Nephron progenitor cell (in vitro differentiated cells): ENCODE measurements around the gene KIAA0753.
A peak's percentile ranks its signal among the peaks of the same experiment; 100 is the strongest.

Experiments
- DNase-seq: peaks from one replicate; pipeline ENCODE4 v3.0.0; 2021
- H3K27ac Mint-ChIP-seq: 2 replicates; pipeline ENCODE4 v1.8.0; 2021; ENCODE audit warnings: mild to moderate bottlenecking, moderate library complexity, mixed read lengths
- H3K27me3 Mint-ChIP-seq: 2 replicates; pipeline ENCODE4 v1.8.0; 2021; ENCODE audit warnings: mild to moderate bottlenecking, low read depth, mixed read lengths; ENCODE audit not compliant: poor library complexity
- H3K36me3 Mint-ChIP-seq: 2 replicates; pipeline ENCODE4 v1.8.0; 2021; ENCODE audit warnings: low read depth, mixed read lengths
- H3K4me1 Mint-ChIP-seq: 2 replicates; pipeline ENCODE4 v1.8.0; 2021; ENCODE audit warnings: mixed read lengths
- H3K4me3 Mint-ChIP-seq: 2 replicates; pipeline ENCODE4 v1.8.0; 2021; ENCODE audit warnings: mild to moderate bottlenecking, moderate library complexity, mixed read lengths
- H3K9me3 Mint-ChIP-seq: 2 replicates; pipeline ENCODE4 v1.8.0; 2021; ENCODE audit warnings: mild to moderate bottlenecking, moderate library complexity, mixed read lengths
- TF ChIP-seq, protein P1 (sequence below): fragments of 200-600 bp; sonication (generic); IDR thresholded peaks from 2 replicates; pipeline ENCODE4 v1.5.0; 2021; ENCODE audit warnings: antibody characterized with exemption

KIAA0753 gene

DNA sequence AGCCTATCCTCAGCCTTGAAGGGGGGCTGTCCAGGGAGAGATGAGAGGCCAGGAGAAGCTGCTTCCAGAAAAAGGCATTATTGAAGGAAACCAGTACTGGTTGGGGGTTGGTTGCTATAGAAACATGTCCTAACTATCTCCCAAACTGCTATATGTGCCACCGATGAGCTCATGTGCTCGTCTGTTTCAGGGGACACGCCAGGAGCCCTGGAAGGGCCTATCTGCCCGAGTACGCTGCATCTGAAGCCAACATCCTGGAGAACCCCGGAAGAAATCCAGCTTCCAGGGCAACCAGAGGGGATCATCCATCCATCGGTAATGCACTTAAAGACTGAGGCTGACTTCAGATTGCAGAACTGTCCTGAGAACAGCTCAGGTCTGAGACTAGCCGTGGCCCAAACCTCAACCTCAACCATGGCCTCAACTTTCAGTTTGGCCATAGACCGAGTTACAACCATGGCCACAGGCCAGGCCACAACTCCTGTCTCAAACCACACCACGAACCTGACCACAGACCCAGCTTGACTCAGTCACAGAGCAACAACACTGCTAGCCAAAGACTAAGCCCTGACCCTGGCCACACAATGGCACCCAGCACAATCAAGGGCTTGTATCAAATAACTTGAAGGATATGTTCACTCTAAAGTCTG lies 94.3 kb downstream of the KIAA0753 start:
- DNase-seq: no peak
- Mint-ChIP-seq H3K27ac (no peak overlapping the region), H3K36me3 (no peaks in the 10 kb centered on the region), H3K4me1 (peaks cover 24% of the 10 kb centered on the region), H3K4me3 (no peak overlapping the region), H3K27me3 (peaks cover 51% of the 10 kb centered on the region), H3K9me3 (no peaks in the 10 kb centered on the region)
- TF ChIP-seq, protein P1, sequence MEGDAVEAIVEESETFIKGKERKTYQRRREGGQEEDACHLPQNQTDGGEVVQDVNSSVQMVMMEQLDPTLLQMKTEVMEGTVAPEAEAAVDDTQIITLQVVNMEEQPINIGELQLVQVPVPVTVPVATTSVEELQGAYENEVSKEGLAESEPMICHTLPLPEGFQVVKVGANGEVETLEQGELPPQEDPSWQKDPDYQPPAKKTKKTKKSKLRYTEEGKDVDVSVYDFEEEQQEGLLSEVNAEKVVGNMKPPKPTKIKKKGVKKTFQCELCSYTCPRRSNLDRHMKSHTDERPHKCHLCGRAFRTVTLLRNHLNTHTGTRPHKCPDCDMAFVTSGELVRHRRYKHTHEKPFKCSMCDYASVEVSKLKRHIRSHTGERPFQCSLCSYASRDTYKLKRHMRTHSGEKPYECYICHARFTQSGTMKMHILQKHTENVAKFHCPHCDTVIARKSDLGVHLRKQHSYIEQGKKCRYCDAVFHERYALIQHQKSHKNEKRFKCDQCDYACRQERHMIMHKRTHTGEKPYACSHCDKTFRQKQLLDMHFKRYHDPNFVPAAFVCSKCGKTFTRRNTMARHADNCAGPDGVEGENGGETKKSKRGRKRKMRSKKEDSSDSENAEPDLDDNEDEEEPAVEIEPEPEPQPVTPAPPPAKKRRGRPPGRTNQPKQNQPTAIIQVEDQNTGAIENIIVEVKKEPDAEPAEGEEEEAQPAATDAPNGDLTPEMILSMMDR: no peak

DNA sequence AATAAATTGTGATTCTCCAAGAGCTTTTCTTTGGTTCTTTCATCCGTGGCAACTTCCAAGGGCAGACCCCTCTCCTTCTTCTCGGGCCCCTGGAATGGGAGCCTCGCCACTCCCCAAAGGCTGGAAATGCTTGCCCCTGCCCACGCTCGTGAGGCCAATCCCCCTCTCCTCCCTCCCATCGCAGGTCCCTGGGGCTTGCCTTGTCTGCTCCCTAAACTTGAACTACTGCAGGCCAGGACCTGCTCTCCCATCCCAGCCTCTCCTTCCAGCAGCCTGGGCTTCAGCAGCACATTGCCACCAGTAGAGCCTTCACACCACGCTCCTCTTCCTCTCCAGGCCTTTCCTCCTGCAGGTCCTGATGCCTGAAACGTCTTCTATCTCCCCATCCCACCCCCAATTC lies 95.2 kb downstream of the KIAA0753 start:
- no peak for DNase-seq
- peaks cover 27% of the 10 kb centered on the region for H3K4me1 Mint-ChIP-seq
- H3K27me3 Mint-ChIP-seq: peaks cover 51% of the 10 kb centered on the region
- H3K4me3 Mint-ChIP-seq: no peak overlapping the region
- H3K27ac Mint-ChIP-seq: peak overlapping the region; percentile 23
- no peaks in the 10 kb centered on the region for H3K36me3 Mint-ChIP-seq
- no peaks in the 10 kb centered on the region for H3K9me3 Mint-ChIP-seq
- TF ChIP-seq, protein P1: no peak

DNA sequence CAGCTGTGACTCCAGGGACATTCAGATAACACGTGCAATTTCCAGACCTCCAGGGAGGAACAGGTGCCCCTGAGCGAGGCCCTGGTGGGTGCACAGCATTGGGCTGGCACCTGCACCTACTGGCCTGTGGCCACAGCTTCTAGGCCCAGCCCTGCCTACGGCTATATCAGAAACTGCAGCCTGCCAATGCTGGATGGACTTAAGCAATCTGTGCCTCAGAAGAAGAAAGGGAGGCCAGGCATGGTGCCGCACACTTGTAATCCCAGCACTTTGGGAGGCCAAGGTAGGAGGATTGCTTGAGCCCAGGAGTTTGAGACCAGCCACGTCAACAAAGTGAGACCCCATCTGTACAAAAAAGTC lies 96.5 kb downstream of the KIAA0753 start:
- TF ChIP-seq, protein P1: no peak
- Mint-ChIP-seq H3K27ac (no peak overlapping the region), H3K4me3 (no peak overlapping the region), H3K36me3 (no peaks in the 10 kb centered on the region), H3K27me3 (peaks cover 50% of the 10 kb centered on the region), H3K4me1 (peaks cover 27% of the 10 kb centered on the region), H3K9me3 (peaks cover 7% of the 10 kb centered on the region)
- DNase-seq: no peak

DNA sequence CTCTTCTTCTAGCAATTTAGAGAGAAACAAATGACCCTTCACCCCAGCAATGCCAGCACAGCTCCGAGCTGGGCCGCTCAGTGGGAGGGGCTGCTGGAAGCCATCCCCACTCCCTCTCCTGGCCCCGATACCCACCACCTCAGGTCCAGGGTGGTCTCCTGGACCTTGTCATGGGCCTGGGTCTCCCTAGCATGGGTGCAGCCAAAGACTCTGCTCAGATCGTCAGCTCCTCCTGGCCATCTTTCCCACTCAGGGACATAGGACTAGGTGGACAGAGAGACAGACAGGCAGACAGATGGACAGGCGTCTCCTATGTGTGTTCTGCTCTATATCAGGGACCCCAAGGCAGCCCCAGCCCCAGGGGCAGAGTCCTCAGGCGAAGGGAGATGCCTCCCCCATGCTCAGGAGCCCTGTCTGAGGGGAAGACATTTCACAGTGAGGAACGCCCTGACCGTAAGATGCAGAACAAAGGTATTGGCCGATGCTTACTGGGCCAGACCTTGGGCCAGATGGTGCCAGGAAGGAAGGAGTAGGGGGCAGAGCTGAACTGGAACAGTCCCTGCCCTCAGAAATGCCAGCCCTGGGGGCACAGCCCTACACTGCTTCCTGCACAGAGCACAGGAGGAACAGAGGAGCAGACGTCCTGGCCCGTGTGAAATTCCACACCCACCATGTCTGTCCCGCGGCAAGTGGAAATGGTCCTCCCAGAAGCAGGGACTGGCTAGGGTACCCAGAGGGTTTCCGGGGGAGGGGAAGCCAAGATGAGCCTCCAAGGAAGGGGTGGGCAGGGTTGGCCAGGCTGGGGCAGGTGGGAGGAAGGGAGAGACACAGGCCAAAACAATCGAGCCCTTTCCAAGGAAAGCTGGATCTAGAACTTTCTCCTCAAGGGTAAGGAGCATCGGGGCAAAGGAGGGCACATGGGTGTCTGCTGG lies 97.2 kb downstream of the KIAA0753 start:
- Mint-ChIP-seq H3K4me1 (peaks cover 21% of the 10 kb centered on the region), H3K36me3 (no peaks in the 10 kb centered on the region), H3K27ac (no peak overlapping the region), H3K4me3 (no peak overlapping the region), H3K9me3 (peaks cover 12% of the 10 kb centered on the region), H3K27me3 (peaks cover 43% of the 10 kb centered on the region)
- DNase-seq: no peak
- TF ChIP-seq, protein P1: no peak

DNA sequence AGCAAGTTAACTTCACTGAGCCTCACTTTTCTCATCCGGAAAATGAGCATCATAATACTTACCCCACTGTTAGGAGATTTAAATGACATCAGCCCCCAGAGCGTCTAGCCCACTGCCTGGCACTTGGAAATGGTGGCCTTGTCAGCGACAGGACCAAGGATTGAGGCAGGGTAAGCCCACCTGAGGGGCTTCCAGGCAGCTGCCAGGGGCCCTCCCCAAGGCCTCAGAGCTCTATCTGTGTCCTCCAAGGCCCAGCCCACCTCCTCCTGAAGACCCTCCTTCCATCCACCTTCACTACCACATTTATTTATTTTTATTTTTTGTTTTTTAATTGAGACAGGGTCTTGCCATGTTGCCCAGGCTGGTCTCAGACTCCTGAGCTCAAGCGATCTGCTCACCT lies 97.9 kb downstream of the KIAA0753 start:
- Mint-ChIP-seq H3K27me3 (peaks cover 37% of the 10 kb centered on the region), H3K4me1 (peaks cover 21% of the 10 kb centered on the region), H3K36me3 (no peaks in the 10 kb centered on the region), H3K9me3 (peaks cover 15% of the 10 kb centered on the region), H3K27ac (peak overlapping the region; percentile 12), H3K4me3 (no peak overlapping the region)
- TF ChIP-seq, protein P1: no peak
- no peak for DNase-seq
